ENCODE results near the gene ETV7. TPM values are rescaled to one million over a fixed set of nuclear protein-coding genes. Genes with fewer than 3 reads are reported as not detected.

The ETV7 gene
- total RNA-seq, 1 experiment from 2014 or later: 0.58 TPM

GRCh38 chr6:36399970-36400369 lies 12.5 kb upstream of the ETV7 start:
- no peak overlapping the region for H3K4me3 ChIP-seq (ENCODE audit: low read depth, low read length, poor library complexity, severe bottlenecking)
- no TSS peak for BruUV-seq (replicated peaks)
- no peaks in the 10 kb centered on the region for H3K27me3 ChIP-seq (replicated peaks; ENCODE audit: insufficient read depth, low read depth, low read length, poor library complexity)
- H3K9me3 ChIP-seq (ENCODE audit: low read depth, low read length, poor library complexity, severe bottlenecking): no peaks in the 10 kb centered on the region
- DNase-seq (ENCODE audit: low spot score): no peak
- H3K36me3 ChIP-seq (ENCODE audit: insufficient read depth, low read length, poor library complexity, severe bottlenecking): no peaks in the 10 kb centered on the region
- no peaks in the 10 kb centered on the region for H3K4me1 ChIP-seq (ENCODE audit: insufficient read depth, low read length, poor library complexity, severe bottlenecking)
- no peak for TF ChIP-seq EZH2 (IDR thresholded peaks at IDR 0.05; ENCODE audit: borderline replicate concordance, low read depth, low read length, poor library complexity, severe bottlenecking)
- TF ChIP-seq, protein P1, sequence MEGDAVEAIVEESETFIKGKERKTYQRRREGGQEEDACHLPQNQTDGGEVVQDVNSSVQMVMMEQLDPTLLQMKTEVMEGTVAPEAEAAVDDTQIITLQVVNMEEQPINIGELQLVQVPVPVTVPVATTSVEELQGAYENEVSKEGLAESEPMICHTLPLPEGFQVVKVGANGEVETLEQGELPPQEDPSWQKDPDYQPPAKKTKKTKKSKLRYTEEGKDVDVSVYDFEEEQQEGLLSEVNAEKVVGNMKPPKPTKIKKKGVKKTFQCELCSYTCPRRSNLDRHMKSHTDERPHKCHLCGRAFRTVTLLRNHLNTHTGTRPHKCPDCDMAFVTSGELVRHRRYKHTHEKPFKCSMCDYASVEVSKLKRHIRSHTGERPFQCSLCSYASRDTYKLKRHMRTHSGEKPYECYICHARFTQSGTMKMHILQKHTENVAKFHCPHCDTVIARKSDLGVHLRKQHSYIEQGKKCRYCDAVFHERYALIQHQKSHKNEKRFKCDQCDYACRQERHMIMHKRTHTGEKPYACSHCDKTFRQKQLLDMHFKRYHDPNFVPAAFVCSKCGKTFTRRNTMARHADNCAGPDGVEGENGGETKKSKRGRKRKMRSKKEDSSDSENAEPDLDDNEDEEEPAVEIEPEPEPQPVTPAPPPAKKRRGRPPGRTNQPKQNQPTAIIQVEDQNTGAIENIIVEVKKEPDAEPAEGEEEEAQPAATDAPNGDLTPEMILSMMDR (conservative IDR thresholded peaks at IDR 0.05; ENCODE audit: low read depth, low read length): no peak
- ChIA-PET CTCF (no interaction called here), POLR2A (ENCODE audit: low non-redundant PET) (no interaction called here)
- no peak overlapping the region for H3K27ac ChIP-seq (ENCODE audit: low read depth, low read length, poor library complexity, severe bottlenecking)
- intact Hi-C loops (cut with micrococcal nuclease; ENCODE audit: unreplicated experiment): no loop called here

- ChIA-PET CTCF (no interaction called here), POLR2A (ENCODE audit: low non-redundant PET) (no interaction called here)
- DNase-seq (ENCODE audit: low spot score): no peak
- intact Hi-C loops (cut with micrococcal nuclease; ENCODE audit: unreplicated experiment): no loop called here
- Histone ChIP-seq H3K27me3 (replicated peaks; ENCODE audit: insufficient read depth, low read depth, low read length, poor library complexity) (no peaks in the 10 kb centered on the region), H3K4me1 (ENCODE audit: insufficient read depth, low read length, poor library complexity, severe bottlenecking) (no peaks in the 10 kb centered on the region), H3K9me3 (ENCODE audit: low read depth, low read length, poor library complexity, severe bottlenecking) (no peaks in the 10 kb centered on the region), H3K4me3 (ENCODE audit: low read depth, low read length, poor library complexity, severe bottlenecking) (no peak overlapping the region), H3K36me3 (ENCODE audit: insufficient read depth, low read length, poor library complexity, severe bottlenecking) (no peaks in the 10 kb centered on the region), H3K27ac (ENCODE audit: low read depth, low read length, poor library complexity, severe bottlenecking) (no peak overlapping the region)
- TF ChIP-seq, protein P1 (conservative IDR thresholded peaks at IDR 0.05; ENCODE audit: low read depth, low read length): no peak
- no peak for TF ChIP-seq EZH2 (IDR thresholded peaks at IDR 0.05; ENCODE audit: borderline replicate concordance, low read depth, low read length, poor library complexity, severe bottlenecking)
- no TSS peak for BruUV-seq (replicated peaks)
Measured at GRCh38 chr6:36392621-36393020, 5.2 kb upstream of the ETV7 start.

- no peak for TF ChIP-seq EZH2 (IDR thresholded peaks at IDR 0.05; ENCODE audit: borderline replicate concordance, low read depth, low read length, poor library complexity, severe bottlenecking)
- TF ChIP-seq, protein P1 (conservative IDR thresholded peaks at IDR 0.05; ENCODE audit: low read depth, low read length): no peak
- Histone ChIP-seq H3K4me1 (ENCODE audit: insufficient read depth, low read length, poor library complexity, severe bottlenecking) (no peaks in the 10 kb centered on the region), H3K27me3 (replicated peaks; ENCODE audit: insufficient read depth, low read depth, low read length, poor library complexity) (peaks cover 6% of the 10 kb centered on the region), H3K9me3 (ENCODE audit: low read depth, low read length, poor library complexity, severe bottlenecking) (no peaks in the 10 kb centered on the region), H3K36me3 (ENCODE audit: insufficient read depth, low read length, poor library complexity, severe bottlenecking) (no peaks in the 10 kb centered on the region), H3K27ac (ENCODE audit: low read depth, low read length, poor library complexity, severe bottlenecking) (no peak overlapping the region), H3K4me3 (ENCODE audit: low read depth, low read length, poor library complexity, severe bottlenecking) (no peak overlapping the region)
- BruUV-seq (replicated peaks): no TSS peak
- intact Hi-C loops (cut with micrococcal nuclease; ENCODE audit: unreplicated experiment): no loop called here
- CTCF ChIA-PET: no interaction called here
- no peak for DNase-seq (ENCODE audit: low spot score)
- POLR2A ChIA-PET (ENCODE audit: low non-redundant PET): no interaction called here
Measured at GRCh38 chr6:36389353-36389752, 1.9 kb upstream of the ETV7 start.

Data from A673 (cell line).